Activated effector memory CD4-positive, alpha-beta T cell treated with anti-CD3 and anti-CD28 coated beads, Interleukin-2, amount 50 U/mL, for 16 hours (primary cell): ENCODE results near the gene THSD4.

Experiments used
- DNase-seq: peaks from one replicate; pipeline ENCODE4 v3.0.0-alpha.2; 2020

The THSD4 gene

DNA sequence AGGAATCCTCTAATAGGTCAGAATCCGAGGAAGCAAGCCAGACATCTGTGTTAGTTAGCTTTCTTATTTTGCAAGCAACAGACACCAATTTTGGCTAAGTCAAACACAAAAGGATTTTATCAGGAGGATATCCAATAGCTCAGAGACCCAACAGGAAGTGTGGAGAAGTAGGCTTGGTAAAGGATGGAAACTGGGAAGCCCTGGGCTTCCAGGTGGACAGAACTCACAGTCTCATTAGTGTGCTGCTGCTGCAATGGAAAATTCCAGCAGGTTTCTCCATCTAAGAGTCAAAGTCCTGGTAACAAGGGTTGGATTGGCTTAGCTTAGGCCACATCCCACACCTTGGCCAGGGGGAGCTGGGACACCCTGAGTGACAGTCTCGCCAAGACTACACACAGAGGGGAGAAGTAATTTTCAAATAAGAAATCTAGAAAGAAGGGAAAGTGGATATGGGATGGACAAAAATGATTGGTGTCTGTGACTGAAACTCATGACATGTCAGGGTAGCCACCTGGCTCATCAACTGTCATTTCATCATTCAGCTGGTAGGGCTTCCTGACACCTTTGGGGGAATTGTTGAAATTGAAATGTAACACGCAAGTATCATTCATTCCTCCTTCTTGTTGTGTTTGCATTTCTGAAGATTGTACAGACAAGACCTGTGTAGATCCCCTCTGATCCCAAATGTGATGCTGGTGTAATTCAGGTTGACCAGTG is 158.6 kb downstream of the THSD4 start:
- DNase-seq, result no peak

DNA sequence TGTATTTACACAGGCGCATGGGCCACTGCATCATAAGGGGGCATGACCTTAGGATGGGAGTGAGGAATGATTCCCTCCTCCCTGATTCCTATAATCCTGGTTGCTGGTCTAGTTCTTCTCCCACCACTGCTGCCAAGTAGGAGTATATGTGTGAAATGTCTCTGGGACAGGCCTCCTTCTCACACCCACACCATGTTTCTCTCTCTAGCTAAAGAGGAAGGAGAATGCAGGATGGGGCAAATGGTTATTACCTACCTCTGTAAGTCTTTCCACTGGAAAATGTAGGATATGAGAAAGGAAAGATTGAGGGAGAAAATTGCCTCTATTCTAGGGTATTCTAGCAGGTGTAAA is 159.2 kb downstream of the THSD4 start:
- DNase-seq, result no peak

GRCh38 chr15:71275098-71275497 is 159.8 kb downstream of the THSD4 start:
- DNase-seq, result no peak

- DNase-seq, result no peak
Observed at GRCh38 chr15:71275566-71276335, 160.5 kb downstream of the THSD4 start.

GRCh38 chr15:71276336-71276665 is 161.0 kb downstream of the THSD4 start:
- DNase-seq, result no peak

DNA sequence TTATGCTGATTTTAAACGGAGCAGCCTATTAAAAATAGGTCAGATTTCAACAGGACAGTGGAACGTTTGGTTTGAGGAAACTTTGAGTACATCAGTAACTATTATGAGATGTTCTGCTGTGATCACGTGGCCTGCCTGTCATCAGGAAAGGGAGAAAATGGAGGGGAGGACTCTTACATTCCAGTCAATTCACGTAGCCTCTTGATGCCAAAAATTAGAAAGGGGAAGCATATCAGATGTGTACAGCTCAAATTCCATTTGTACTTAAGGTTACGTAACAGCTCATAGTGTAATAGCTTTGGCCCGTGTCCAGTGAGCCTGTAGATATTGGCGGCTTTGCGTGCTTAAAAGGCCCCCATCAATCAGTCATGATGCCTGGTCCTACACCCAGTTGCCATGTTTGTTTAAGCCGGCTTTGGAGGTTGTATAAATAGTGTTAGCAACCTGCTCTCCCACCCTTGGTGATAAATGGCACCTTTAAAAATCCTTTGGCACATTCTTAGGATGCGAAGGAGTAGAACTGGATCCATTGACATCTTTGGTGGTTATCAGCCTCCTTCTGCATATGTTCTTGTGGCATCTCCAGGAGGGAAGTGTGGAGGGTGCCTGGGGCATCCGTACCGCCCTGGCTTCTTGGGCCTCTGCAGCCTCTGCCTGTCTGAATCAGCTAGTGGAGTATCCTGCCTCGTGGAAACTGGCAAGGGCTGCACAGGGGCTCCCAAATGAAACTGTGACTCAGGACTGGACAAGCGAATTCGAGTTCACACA is 163.9 kb downstream of the THSD4 start:
- DNase-seq, result no peak

DNA sequence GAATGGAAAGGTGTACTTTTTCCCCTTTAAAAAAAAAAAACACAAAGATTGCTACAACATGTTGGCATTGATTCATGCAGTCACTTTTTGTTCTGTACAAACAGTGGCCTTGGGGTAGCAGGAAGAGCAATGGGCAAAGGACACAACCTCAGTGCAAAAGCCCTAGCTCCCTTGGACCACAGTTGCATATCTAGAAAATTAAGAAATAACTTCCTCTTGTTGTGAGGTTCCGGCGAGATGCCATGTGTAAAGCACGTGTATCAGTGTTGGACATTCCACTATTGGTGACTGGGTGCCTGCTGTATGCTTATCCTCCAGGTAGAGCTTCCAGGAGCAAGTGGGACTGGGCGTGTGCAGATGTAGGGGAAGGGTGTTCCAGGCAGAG is 164.5 kb downstream of the THSD4 start:
- no peak for DNase-seq

- no peak for DNase-seq
Observed at GRCh38 chr15:71280206-71280605, 164.9 kb downstream of the THSD4 start.

DNA sequence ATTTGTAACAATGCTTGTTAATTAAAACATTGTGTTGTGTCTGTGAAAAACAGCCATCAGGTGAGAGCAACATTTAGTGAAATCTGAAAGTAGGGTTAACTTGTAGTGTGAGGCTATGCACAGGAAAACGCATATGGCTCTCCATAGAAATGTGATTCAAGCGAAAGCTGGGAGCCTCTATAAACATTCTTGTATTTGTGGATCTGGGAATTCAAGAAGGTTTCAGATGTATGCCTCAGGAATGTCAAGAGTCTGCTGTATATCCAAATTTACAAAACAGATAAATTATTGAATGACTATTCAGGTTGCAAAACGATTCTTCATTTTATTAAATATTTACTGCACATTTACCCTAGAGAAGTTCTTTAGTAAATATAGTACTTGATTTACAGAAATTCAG is 166.0 kb downstream of the THSD4 start:
- no peak for DNase-seq

GRCh38 chr15:71282076-71282475 is 166.8 kb downstream of the THSD4 start:
- no peak for DNase-seq

- no peak for DNase-seq
Observed at GRCh38 chr15:71288348-71288955, 173.2 kb downstream of the THSD4 start.

DNA sequence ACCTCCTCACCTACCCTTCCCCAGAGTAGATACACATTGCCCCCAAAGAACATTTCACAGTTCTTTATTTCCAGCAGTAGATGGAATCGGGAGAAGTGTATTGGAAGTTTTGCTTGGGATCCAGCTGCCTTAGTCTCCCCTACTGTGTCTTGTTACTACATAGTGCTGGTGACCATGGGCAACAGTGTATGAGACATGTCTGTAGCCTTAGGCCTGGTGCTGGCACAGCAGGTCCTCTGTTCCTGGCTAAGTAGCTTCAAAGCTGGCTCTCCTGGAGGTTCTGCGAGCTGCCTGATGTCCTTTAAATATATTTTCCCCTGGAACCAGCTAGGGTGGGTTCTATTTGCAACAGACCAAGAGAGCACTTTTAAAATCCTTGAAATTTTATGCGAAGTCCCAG is 174.7 kb downstream of the THSD4 start:
- DNase-seq, result no peak

- no peak for DNase-seq
Observed at GRCh38 chr15:71290881-71291635, 175.8 kb downstream of the THSD4 start.

DNA sequence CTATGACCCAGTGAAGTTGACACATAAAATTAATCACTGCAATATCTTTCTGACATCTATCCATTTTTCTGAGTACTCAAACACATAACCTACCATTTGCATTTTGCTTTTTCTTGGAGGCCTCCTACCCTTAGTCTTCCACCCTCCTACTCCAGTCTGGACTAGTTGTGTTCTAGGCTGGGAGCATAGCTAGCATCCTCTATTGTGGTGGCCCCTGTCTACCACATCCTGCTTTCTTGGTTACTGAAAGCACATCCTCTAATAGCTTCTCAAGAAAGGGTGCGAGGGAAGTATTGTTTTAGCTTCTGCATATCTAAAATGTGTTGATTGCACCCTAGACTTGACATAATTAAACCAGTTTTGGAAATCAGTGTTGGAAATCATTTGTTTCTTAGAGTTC is 176.5 kb downstream of the THSD4 start:
- no peak for DNase-seq

- no peak for DNase-seq
Observed at GRCh38 chr15:71293723-71294122, 178.5 kb downstream of the THSD4 start.

GRCh38 chr15:71294251-71294910 is 179.1 kb downstream of the THSD4 start:
- DNase-seq, result no peak

DNA sequence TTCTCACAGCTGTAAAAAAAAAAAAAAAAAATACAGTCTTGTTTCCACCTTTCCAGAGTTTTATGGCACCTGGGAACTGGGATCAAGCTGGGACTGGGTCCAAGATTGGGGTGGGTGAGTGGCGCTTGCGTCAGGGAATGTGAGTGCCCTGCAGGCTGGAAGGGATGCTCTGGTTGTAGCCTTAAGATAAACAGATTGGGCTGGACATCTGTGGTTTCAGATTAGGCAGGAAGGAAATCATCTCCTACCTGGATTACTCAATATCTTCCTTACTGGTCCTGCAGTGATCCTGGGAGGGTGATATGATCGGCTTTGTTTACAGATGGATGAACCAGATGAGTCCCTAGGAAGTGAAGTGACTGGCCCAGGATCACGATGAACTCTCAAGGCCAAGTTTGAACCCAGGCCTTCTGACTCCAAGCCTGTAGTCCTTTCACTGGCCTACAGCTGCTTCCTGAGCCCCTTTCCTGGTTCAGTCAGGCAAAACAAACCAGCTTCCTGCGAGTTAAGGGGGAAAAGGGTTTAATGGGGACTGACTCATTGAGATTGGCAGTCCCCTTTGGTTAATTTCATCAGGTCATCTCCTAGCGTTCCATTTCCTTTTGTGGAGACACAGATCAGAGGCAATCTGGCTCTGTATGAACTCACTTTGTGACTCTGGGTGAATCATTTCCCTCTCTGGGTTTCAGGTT is 179.8 kb downstream of the THSD4 start:
- no peak for DNase-seq

GRCh38 chr15:71295603-71296314 is 180.5 kb downstream of the THSD4 start:
- DNase-seq, result no peak

- no peak for DNase-seq
Observed at GRCh38 chr15:71296315-71296679, 181.0 kb downstream of the THSD4 start.

DNA sequence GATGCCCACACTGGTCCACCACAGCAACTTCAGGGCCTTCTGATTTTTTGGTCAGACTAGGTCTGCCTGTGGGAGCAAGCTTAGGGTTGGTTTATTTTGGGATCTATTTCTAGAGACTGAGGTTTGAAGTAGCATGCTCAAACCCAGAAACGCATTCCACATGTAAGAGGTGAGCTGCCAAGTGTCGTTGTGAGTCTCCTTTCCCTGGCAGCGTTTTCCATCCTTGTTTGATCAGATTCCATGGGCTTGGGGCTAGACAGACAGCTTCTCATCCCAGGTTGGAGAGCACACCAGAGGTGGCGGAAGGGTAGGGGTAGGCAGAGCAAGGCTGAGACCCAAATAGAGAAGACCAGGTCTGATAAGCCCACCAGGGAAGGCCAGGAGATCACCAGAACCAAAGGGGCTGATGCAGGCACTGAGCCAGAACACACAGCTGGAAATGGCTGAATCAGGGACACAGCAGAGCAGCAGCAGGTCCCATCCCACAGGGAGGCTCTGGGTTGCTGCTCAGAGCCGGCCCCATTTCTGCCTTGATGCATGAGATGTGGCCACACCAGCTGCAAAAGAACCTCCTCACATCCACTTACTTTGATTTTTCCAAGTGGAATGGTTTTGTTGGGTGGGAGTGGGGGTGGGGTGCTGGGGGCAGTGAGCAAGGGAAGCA is 186.8 kb downstream of the THSD4 start:
- no peak for DNase-seq
